GM21576 (cell line): ENCODE data around the gene APOB.

Experiments used
- ATAC-seq: cut with Tn5 transposase; IDR thresholded peaks from one replicate; pipeline ENCODE4 v1.9.1; 2021; ENCODE audit warnings: mild to moderate bottlenecking, moderate library complexity; ENCODE audit not compliant: unreplicated experiment

APOB gene

GRCh38 chr2:20953146-20953824 is 90.6 kb downstream of the APOB start:
- ATAC-seq = no peak
